ENCODE measurements around the gene HOXA2. TPM values are rescaled to one million over a fixed set of nuclear protein-coding genes. Genes with fewer than 3 reads are reported as not detected.

Gene HOXA2
- total RNA-seq, 1 donor from 2014 or later: not detected

DNA sequence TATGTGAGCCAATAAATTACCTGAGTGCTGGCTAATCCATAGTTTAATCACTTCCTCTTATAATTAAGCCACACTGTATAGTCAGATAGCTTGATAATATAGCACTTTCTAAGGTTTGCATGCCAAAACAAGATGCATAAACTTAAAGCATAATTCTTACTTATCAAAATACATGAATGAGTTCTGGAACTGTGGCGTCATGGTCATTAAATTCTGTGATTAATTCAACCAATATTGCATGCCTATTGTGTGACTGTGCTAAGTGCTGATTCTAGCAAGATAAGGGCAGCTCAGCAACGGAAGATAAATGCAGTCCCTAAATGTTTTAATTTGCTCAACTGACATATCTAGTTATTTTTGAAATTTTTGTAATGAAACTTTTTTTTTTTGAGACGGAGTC lies 36.3 kb downstream of the HOXA2 start:
- DNase-seq (ENCODE audit: low spot score): no peak
- H3K36me3 Mint-ChIP-seq (ENCODE audit: low read depth): no peaks in the 10 kb centered on the region
- peaks cover 4% of the 10 kb centered on the region for H3K27me3 Mint-ChIP-seq (ENCODE audit: insufficient read depth)
- H3K4me3 Mint-ChIP-seq: no peak overlapping the region
- intact Hi-C loops (cut with micrococcal nuclease): no loop called here
- H3K9me3 Mint-ChIP-seq: no peaks in the 10 kb centered on the region
- H3K4me1 Mint-ChIP-seq (ENCODE audit: low read depth): no peaks in the 10 kb centered on the region
- no peak overlapping the region for H3K27ac Mint-ChIP-seq

DNA sequence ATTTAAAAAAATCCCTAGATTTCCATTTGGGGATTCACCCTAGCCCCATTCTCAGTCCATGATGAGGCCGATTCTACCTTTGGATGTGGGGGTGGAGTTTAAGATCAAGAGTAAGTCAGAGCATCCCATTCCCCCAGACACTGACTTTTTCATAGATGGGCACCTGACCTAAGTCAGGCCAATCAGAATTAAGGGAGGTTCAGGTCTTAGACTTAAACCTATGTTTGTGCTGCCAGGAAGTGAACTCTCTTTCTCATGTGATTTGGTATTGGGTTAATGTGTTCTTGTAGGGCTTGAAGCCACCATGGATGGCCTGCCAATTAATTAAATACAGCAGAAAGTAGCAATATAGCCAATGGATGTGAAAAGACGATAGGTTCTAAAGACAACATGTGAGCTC lies 36.8 kb downstream of the HOXA2 start:
- no peaks in the 10 kb centered on the region for H3K36me3 Mint-ChIP-seq (ENCODE audit: low read depth)
- H3K4me1 Mint-ChIP-seq (ENCODE audit: low read depth): no peaks in the 10 kb centered on the region

DNA sequence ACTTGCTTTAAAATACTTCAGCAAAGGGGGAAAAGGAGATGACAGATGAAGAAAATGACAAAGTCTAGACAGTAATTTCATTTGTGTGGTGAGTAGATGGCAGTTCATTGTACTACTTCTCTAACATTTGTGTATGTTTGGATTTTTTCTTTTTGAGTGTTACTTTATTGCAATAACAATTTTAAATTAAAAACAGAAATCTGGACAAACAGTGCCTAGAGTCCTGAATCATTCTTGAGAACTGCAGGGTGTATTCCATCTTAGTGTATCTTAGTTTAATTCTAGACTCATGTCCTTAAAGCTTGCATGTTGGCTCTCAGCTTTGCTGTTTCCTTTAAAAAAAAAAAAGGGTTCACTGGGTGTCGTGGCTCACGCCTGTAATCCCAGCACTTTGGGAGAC lies 37.8 kb downstream of the HOXA2 start:
- peaks cover 7% of the 10 kb centered on the region for H3K27me3 Mint-ChIP-seq (ENCODE audit: insufficient read depth)
- H3K4me1 Mint-ChIP-seq (ENCODE audit: low read depth): no peaks in the 10 kb centered on the region
- H3K36me3 Mint-ChIP-seq (ENCODE audit: low read depth): no peaks in the 10 kb centered on the region
- no peak overlapping the region for H3K27ac Mint-ChIP-seq
- no peak for DNase-seq (ENCODE audit: low spot score)
- no peaks in the 10 kb centered on the region for H3K9me3 Mint-ChIP-seq
- no peak overlapping the region for H3K4me3 Mint-ChIP-seq
- intact Hi-C loops (cut with micrococcal nuclease): no loop called here

More for the DNA sequence above, 36.8 kb downstream of the HOXA2 start:
- H3K4me3 Mint-ChIP-seq: no peak overlapping the region
- no peak for DNase-seq (ENCODE audit: low spot score)
- H3K27me3 Mint-ChIP-seq (ENCODE audit: insufficient read depth): peaks cover 4% of the 10 kb centered on the region
- intact Hi-C loops (cut with micrococcal nuclease): no loop called here
- H3K27ac Mint-ChIP-seq: no peak overlapping the region
- no peaks in the 10 kb centered on the region for H3K9me3 Mint-ChIP-seq

GRCh38 chr7:27064159-27064558 lies 38.3 kb downstream of the HOXA2 start:
- no peaks in the 10 kb centered on the region for H3K4me1 Mint-ChIP-seq (ENCODE audit: low read depth)
- H3K36me3 Mint-ChIP-seq (ENCODE audit: low read depth): no peaks in the 10 kb centered on the region
- peaks cover 10% of the 10 kb centered on the region for H3K27me3 Mint-ChIP-seq (ENCODE audit: insufficient read depth)
- no peak for DNase-seq (ENCODE audit: low spot score)
- no peak overlapping the region for H3K27ac Mint-ChIP-seq
- intact Hi-C loops (cut with micrococcal nuclease): no loop called here
- H3K9me3 Mint-ChIP-seq: no peaks in the 10 kb centered on the region
- H3K4me3 Mint-ChIP-seq: no peak overlapping the region

DNA sequence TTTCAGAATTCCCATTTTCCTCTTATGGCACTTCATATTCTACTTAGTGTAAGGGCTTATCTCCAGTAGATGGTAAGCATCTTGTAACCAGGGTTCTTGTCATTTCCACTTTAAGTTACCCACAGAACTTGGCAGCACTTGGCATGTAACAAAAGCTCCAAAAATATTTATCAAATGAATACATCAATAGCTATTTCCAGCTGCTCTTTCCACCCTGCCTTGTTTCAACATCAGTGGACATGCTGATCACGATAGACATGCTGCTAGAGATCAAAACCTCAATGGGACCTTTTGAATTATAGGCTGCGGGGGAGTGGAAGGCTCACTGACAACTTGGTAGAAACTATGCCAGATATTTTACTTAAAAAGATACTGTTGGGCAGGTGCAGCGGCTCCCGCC lies 39.5 kb downstream of the HOXA2 start:
- H3K36me3 Mint-ChIP-seq (ENCODE audit: low read depth): no peaks in the 10 kb centered on the region
- H3K9me3 Mint-ChIP-seq: no peaks in the 10 kb centered on the region
- no peak overlapping the region for H3K4me3 Mint-ChIP-seq
- no peaks in the 10 kb centered on the region for H3K4me1 Mint-ChIP-seq (ENCODE audit: low read depth)
- no peak for DNase-seq (ENCODE audit: low spot score)
- H3K27ac Mint-ChIP-seq: no peak overlapping the region
- intact Hi-C loops (cut with micrococcal nuclease): no loop called here
- peaks cover 10% of the 10 kb centered on the region for H3K27me3 Mint-ChIP-seq (ENCODE audit: insufficient read depth)

DNA sequence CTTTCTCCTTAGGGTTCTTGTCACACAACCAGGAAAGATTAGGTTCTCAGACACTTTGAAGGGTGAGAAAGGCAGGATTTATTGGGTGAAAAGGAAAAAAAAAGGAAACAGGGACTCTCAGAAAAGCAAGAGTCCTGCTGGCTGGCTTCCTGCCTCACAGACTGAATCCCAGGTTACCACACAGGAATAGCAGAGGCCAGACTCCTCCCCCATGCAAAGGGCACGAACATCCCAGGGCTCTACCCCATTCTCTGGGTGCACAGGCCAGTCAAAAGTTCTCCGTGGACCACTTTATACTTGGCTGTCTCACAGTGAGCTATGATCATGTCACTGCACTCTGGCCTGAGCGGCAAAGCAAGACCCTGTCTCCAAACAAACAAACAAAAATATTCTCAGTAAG lies 49.3 kb downstream of the HOXA2 start:
- H3K9me3 Mint-ChIP-seq: no peaks in the 10 kb centered on the region
- no peaks in the 10 kb centered on the region for H3K36me3 Mint-ChIP-seq (ENCODE audit: low read depth)
- H3K27ac Mint-ChIP-seq: no peak overlapping the region
- peaks cover 2% of the 10 kb centered on the region for H3K27me3 Mint-ChIP-seq (ENCODE audit: insufficient read depth)
- no peak overlapping the region for H3K4me3 Mint-ChIP-seq
- no peak for DNase-seq (ENCODE audit: low spot score)
- intact Hi-C loops (cut with micrococcal nuclease): no loop called here
- H3K4me1 Mint-ChIP-seq (ENCODE audit: low read depth): no peaks in the 10 kb centered on the region

DNA sequence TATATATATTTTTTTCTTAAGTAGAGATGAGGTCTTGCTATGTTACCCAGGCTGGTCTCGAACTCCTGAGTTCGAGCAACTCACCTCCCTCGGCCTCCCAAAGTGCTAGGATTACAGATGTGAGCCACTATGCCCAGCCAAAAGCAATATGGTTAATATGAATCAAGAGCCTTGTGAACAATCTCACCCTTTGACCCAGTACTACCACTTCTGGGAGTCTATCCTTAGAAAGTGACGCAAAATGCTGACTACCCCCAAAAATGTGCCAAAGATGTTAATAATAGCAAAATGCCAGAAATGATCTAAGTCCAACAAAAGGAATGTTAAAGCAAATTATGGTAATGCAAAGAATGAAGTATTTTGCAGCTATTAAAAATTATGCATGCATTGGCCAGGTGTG lies 51.0 kb downstream of the HOXA2 start:
- intact Hi-C loops (cut with micrococcal nuclease): no loop called here
- Mint-ChIP-seq H3K27me3 (ENCODE audit: insufficient read depth) (no peaks in the 10 kb centered on the region), H3K4me1 (ENCODE audit: low read depth) (no peaks in the 10 kb centered on the region), H3K36me3 (ENCODE audit: low read depth) (no peaks in the 10 kb centered on the region), H3K27ac (no peak overlapping the region), H3K4me3 (no peak overlapping the region), H3K9me3 (no peaks in the 10 kb centered on the region)
- no peak for DNase-seq (ENCODE audit: low spot score)

Other genes starting within 250 kb of the HOXA2 start
- 3.2 and 3.3 TPM in 2 replicates for gene SKAP2, start 238.1 kb downstream of the HOXA2 start, total RNA-seq
- 0.16 and 0.24 TPM in 2 replicates for gene HOXA1, start 6.7 kb downstream of the HOXA2 start, total RNA-seq
- gene HOXA4, start 28.1 kb upstream of the HOXA2 start, total RNA-seq: not detected in 2 replicates
- gene HOXA5, start 41.0 kb upstream of the HOXA2 start, total RNA-seq: not detected in 2 replicates
- not detected in 2 replicates for gene HOXA6, start 45.1 kb upstream of the HOXA2 start, total RNA-seq
- gene HOXA3, start 49.9 kb upstream of the HOXA2 start, total RNA-seq: not detected in 2 replicates
- gene HOXA7, start 54.0 kb upstream of the HOXA2 start, total RNA-seq: not detected in 2 replicates
- gene HOXA9, start 62.9 kb upstream of the HOXA2 start, total RNA-seq: not detected in 2 replicates
- not detected in 2 replicates for gene HOXA10, start 71.6 kb upstream of the HOXA2 start, total RNA-seq
- not detected in 2 replicates for gene HOXA11, start 82.5 kb upstream of the HOXA2 start, total RNA-seq
- gene HOXA13, start 97.4 kb upstream of the HOXA2 start, total RNA-seq: not detected in 2 replicates
- gene EVX1, start 140.1 kb upstream of the HOXA2 start, total RNA-seq: not detected in 2 replicates

Measured in activated T-helper 1 cell treated with anti-CD3 and anti-CD28 coated beads, Interleukin-12 subunit alpha, Interleukin-12 subunit beta, Interleukin-2, Interleukin-4 antibody, amounts not matched to agents 30 ng/mL and 10 ng/mL and 1 ng/mL, durations not matched to agents 14 hours and 24 hours and 36 hours (primary cell).